GM12878 (cell line): ENCODE results near the gene SHROOM3. TPM values are rescaled to one million over a fixed set of nuclear protein-coding genes. Genes with fewer than 3 reads are reported as not detected.

Experiments used
- ATAC-seq: fragments of 200-7000 bp; cut with Tn5 transposase; 3 replicates; pipeline ENCODE4 v1.9.1; 2020; ENCODE audit warnings: mild to moderate bottlenecking, moderate library complexity
- BruUV-seq: library from RNA; stranded (reverse); fragments of 400-500 nt; replicated peaks from 2 replicates; lab custom pipeline; 2021; lab: Mats Ljungman, UMichigan
- CTCF ChIA-PET: fragments of 300-600 bp; sonication (Branson Sonifier 250); formaldehyde crosslinking; extraction: SDS; loops from one replicate; lab custom pipeline; 2021; ENCODE audit warnings: inconsistent platforms; lab: Yijun Ruan, JAX
- POLR2A ChIA-PET: fragments of 350-600 bp; formaldehyde crosslinking; extraction: SDS; loops from one replicate; lab custom pipeline; 2021; ENCODE audit warnings: inconsistent platforms; lab: Charles Lee
- RAD21 ChIA-PET: fragments of 300-600 bp; sonication (Branson Sonifier 250); formaldehyde crosslinking; loops from one replicate; lab custom pipeline; 2023; ENCODE audit warnings: antibody characterized with exemption; ENCODE audit not compliant: unreplicated experiment; lab: Charles Lee
- SMC1A ChIA-PET: fragments of 300-600 bp; sonication (Branson Sonifier 250); formaldehyde crosslinking; loops from one replicate; lab custom pipeline; 2023; ENCODE audit not compliant: unreplicated experiment, uncharacterized antibody; lab: Charles Lee
- DNase-seq: peaks from one replicate; pipeline ENCODE4 v3.0.0-alpha.2; 2011; ENCODE audit warnings: low read depth, low spot score
- FAIRE-seq: peaks from 3 replicates; lab custom pipeline; 2011; peaks lifted over from hg19 to GRCh38; lab: Jason Lieb, UNC
- H2AFZ ChIP-seq: 2 replicates; pipeline ENCODE4 v1.6.0; 2011; ENCODE audit warnings: low read depth, low read length, control low read depth; ENCODE audit not compliant: control insufficient read depth
- H3K27ac ChIP-seq: 2 replicates; pipeline ENCODE4 v1.5.1; 2011; ENCODE audit warnings: control low read depth; ENCODE audit not compliant: control insufficient read depth, insufficient read depth
- H3K27me3 ChIP-seq, 2 experiments: replicated peaks in 1 of 2; 2 replicates each; pipeline versions ENCODE4 v1.6.0 to v1.6.1; 2011; ENCODE audit warnings: low read length in 1 of 2; ENCODE audit not compliant: control insufficient read depth in 2 of 2, insufficient read depth in 2 of 2
- H3K36me3 ChIP-seq, 2 experiments: 2 replicates each; pipeline ENCODE4 v1.5.1; 2011; ENCODE audit warnings: low read length in 1 of 2; ENCODE audit not compliant: control insufficient read depth in 2 of 2, insufficient read depth in 2 of 2
- H3K4me1 ChIP-seq: 2 replicates; pipeline ENCODE4 v1.6.1; 2011; ENCODE audit warnings: mild to moderate bottlenecking, low read length, moderate library complexity, mixed read lengths; ENCODE audit not compliant: control insufficient read depth, insufficient read depth
- H3K4me2 ChIP-seq: 2 replicates; pipeline ENCODE4 v1.6.0; 2011; ENCODE audit warnings: control low read depth; ENCODE audit not compliant: control insufficient read depth, insufficient read depth
- H3K4me3 ChIP-seq: fragments of 200-600 bp; sonication (generic); 2 replicates; pipeline ENCODE4 v1.5.1; 2016
- H3K79me2 ChIP-seq: 2 replicates; pipeline ENCODE4 v1.6.0; 2011; ENCODE audit warnings: low read length; ENCODE audit not compliant: control insufficient read depth, insufficient read depth
- H3K9ac ChIP-seq: 2 replicates; pipeline ENCODE4 v1.8.0; 2011; ENCODE audit warnings: low read length, control low read depth, mixed read lengths; ENCODE audit not compliant: control insufficient read depth, insufficient read depth
- H3K9me3 ChIP-seq: replicated peaks from 3 replicates; pipeline ENCODE4 v1.5.1; 2011; ENCODE audit warnings: mild to moderate bottlenecking, low read length; ENCODE audit not compliant: control insufficient read depth, insufficient read depth
- H4K20me1 ChIP-seq: 2 replicates; pipeline ENCODE4 v1.6.0; 2011; ENCODE audit not compliant: control insufficient read depth, insufficient read depth
- BCL3 ChIP-seq: IDR thresholded peaks from 2 replicates; pipeline ENCODE4 v1.6.1; 2011; ENCODE audit warnings: borderline replicate concordance, low read depth, mild to moderate bottlenecking, moderate library complexity, low read length; ENCODE audit not compliant: insufficient read depth, poor library complexity, severe bottlenecking
- BMI1 ChIP-seq: fragments of 450-650 bp; IDR thresholded peaks from 2 replicates; pipeline ENCODE4 v1.6.1; 2016; ENCODE audit warnings: mild to moderate bottlenecking, moderate library complexity, borderline replicate concordance
- CBX5 ChIP-seq: sonication (generic); IDR thresholded peaks from 2 replicates; pipeline ENCODE4 v1.6.1; 2016; ENCODE audit warnings: low read depth, moderate library complexity, mild to moderate bottlenecking, inconsistent platforms
- FOS ChIP-seq: IDR thresholded peaks from 3 replicates; pipeline ENCODE4 v1.6.1; 2011; ENCODE audit warnings: borderline replicate concordance; ENCODE audit not compliant: insufficient read length; ENCODE audit errors: extremely low read depth
- FOXM1 ChIP-seq: IDR thresholded peaks from 2 replicates; pipeline ENCODE4 v1.6.1; 2012; ENCODE audit warnings: low read depth, mild to moderate bottlenecking, inconsistent platforms, low read length, moderate library complexity
- JUNB ChIP-seq: IDR thresholded peaks from 2 replicates; pipeline ENCODE4 v1.6.1; 2016; ENCODE audit warnings: antibody characterized with exemption, mild to moderate bottlenecking
- NR2C1 ChIP-seq: fragments of 450-650 bp; IDR thresholded peaks from 2 replicates; pipeline ENCODE4 v1.6.1; 2017; ENCODE audit warnings: antibody characterized with exemption, mild to moderate bottlenecking, moderate library complexity
- TCF7 ChIP-seq: IDR thresholded peaks from 2 replicates; pipeline ENCODE4 v1.6.1; 2014; ENCODE audit warnings: antibody characterized with exemption, borderline replicate concordance
- ZBTB11 ChIP-seq: fragments of 450-650 bp; formaldehyde crosslinking; IDR thresholded peaks from 2 replicates; pipeline ENCODE4 v1.5.0; 2022; ENCODE audit warnings: mild to moderate bottlenecking, missing genetic modification characterization
- ZZZ3 ChIP-seq: IDR thresholded peaks from 2 replicates; pipeline ENCODE4 v1.6.1; 2011; ENCODE audit warnings: low read depth; ENCODE audit not compliant: control insufficient read depth, insufficient read length
- WGBS: methylation state at CpG from one replicate; pipeline ENCODE4 v1.1.6; 2016; ENCODE audit warnings: low lambda C conversion rate; ENCODE audit not compliant: insufficient replicate concordance, insufficient coverage; ENCODE audit errors: missing lambda C conversion rate; 5-methylcytosine and 5-hydroxymethylcytosine counted together
- in situ Hi-C: fragments of 300-500 bp; cut with MboI; formaldehyde crosslinking; loops from 9 replicates; pipeline ENCODE4 v1.14.3; 2018; ENCODE audit warnings: mixed read lengths
- intact Hi-C: fragments of 100-400 bp; cut with micrococcal nuclease; formaldehyde crosslinking; loops from one replicate; pipeline ENCODE4 v1.14.2; 2022; ENCODE audit not compliant: unreplicated experiment
- polyA plus RNA-seq, 11 experiments: library from polyadenylated mRNA; depleted of rRNA in 4 of 11; unstranded in 6 of 11; stranded (reverse) in 5 of 11; fragments of >200 nt; fragmentation: Nextera tagmentation in 4 of 11; fragmentation: Illumina TruSeq in 1 of 11; extraction: Ambion mirVana in 4 of 11; extraction: Trizol in 1 of 11; gene quantifications; 1 replicate in 1 of 11; 2 replicates in 10 of 11; pipeline versions ENCODE4 v1.2.1 to v1.2.3, GENCODE V29; 2011 to 2016; ENCODE audit warnings: inconsistent platforms in 2 of 11, missing spikeins in 2 of 11, low read depth in 1 of 11
- total RNA-seq, 4 experiments: library from RNA; depleted of rRNA in 3 of 4; stranded (reverse); fragments of >200 nt in 3 of 4; fragmentation: Illumina TruSeq in 1 of 4; extraction: Trizol in 1 of 4; gene quantifications; 2 replicates each; pipeline versions ENCODE4 v1.2.1 to v1.2.3, GENCODE V29; 2013 to 2021

SHROOM3 gene
- total and polyA plus RNA-seq, 10 of the 15 experiments (the other 5 are each of a cell fraction or from before 2014, with no cell fraction given), result under 0.01 to 0.29 (median 0.08) TPM; not detected in 1

GRCh38 chr4:76670631-76671030 is 235.6 kb downstream of the SHROOM3 start:
- Histone ChIP-seq H3K4me3 (no peak overlapping the region), H3K27me3 (no peaks in the 10 kb centered on the region), H3K36me3 (no peaks in the 10 kb centered on the region), H4K20me1 (no peaks in the 10 kb centered on the region), H2AFZ (no peak overlapping the region), H3K9ac (no peak overlapping the region), H3K9me3 (no peaks in the 10 kb centered on the region), H3K79me2 (no peaks in the 10 kb centered on the region), H3K27ac (no peak overlapping the region), H3K4me2 (no peak overlapping the region), H3K4me1 (no peaks in the 10 kb centered on the region)
- no peak for TF ChIP-seq NR2C1
- no peak for TF ChIP-seq FOXM1
- TF ChIP-seq JUNB, result no peak
- no peak for TF ChIP-seq ZZZ3
- TF ChIP-seq BMI1, result no peak
- no peak for TF ChIP-seq CBX5
- no peak for TF ChIP-seq ZBTB11 (CRISPR knock-in tag)
- TF ChIP-seq TCF7, result no peak
- TF ChIP-seq BCL3, result no peak
- TF ChIP-seq FOS, result no peak
- POLR2A ChIA-PET, result no interaction called here
- RAD21 ChIA-PET, result no interaction called here
- 77% methylated on average over 2 of the region's 2 CpGs for WGBS
- ATAC-seq, result no peak
- CTCF ChIA-PET, result no interaction called here
- SMC1A ChIA-PET, result no interaction called here
- FAIRE-seq, result no peak
- intact Hi-C loops (no loop called here), in situ Hi-C loops (no loop called here)
- DNase-seq, result no peak
- BruUV-seq, result no TSS peak
